Activated naive CD4-positive, alpha-beta T cell treated with Interleukin-2 at 50 U/mL for 16 hours (primary cell): ENCODE measurements around the gene SPTB.
A peak's percentile ranks its signal among the peaks of the same experiment; 100 is the strongest.

Source experiments
- DNase-seq: peaks from one replicate; pipeline ENCODE4 v3.0.0-alpha.2; 2020

Gene SPTB

GRCh38 chr14:64745511-64746091 is 134.1 kb downstream of the SPTB start:
- no peak for DNase-seq

- no peak for DNase-seq
Measured at GRCh38 chr14:64743061-64743460, 136.6 kb downstream of the SPTB start.

GRCh38 chr14:64741961-64742360 is 137.7 kb downstream of the SPTB start:
- no peak for DNase-seq

- DNase-seq: no peak
Measured at GRCh38 chr14:64741200-64741599, 138.5 kb downstream of the SPTB start.

GRCh38 chr14:64738281-64738804 is 141.4 kb downstream of the SPTB start:
- no peak for DNase-seq

GRCh38 chr14:64737391-64738280 is 142.1 kb downstream of the SPTB start:
- no peak for DNase-seq

GRCh38 chr14:64736271-64737169 is 143.2 kb downstream of the SPTB start:
- DNase-seq: no peak

GRCh38 chr14:64734990-64735389 is 144.7 kb downstream of the SPTB start:
- DNase-seq: no peak

GRCh38 chr14:64733899-64734298 is 145.8 kb downstream of the SPTB start:
- no peak for DNase-seq

- DNase-seq: no peak
Measured at GRCh38 chr14:64733321-64733720, 146.4 kb downstream of the SPTB start.

GRCh38 chr14:64732536-64733120 is 147.1 kb downstream of the SPTB start:
- no peak for DNase-seq

GRCh38 chr14:64732066-64732465 is 147.6 kb downstream of the SPTB start:
- no peak for DNase-seq

GRCh38 chr14:64731141-64731581 is 148.5 kb downstream of the SPTB start:
- no peak for DNase-seq

GRCh38 chr14:64730681-64731080 is 149.0 kb downstream of the SPTB start:
- DNase-seq: no peak

- no peak for DNase-seq
Measured at GRCh38 chr14:64730061-64730440, 149.7 kb downstream of the SPTB start.

- DNase-seq: no peak
Measured at GRCh38 chr14:64729386-64730060, 150.2 kb downstream of the SPTB start.

- DNase-seq: no peak
Measured at GRCh38 chr14:64728856-64729255, 150.9 kb downstream of the SPTB start.

GRCh38 chr14:64728106-64728505 is 151.6 kb downstream of the SPTB start:
- DNase-seq: no peak

- no peak for DNase-seq
Measured at GRCh38 chr14:64727551-64728071, 152.1 kb downstream of the SPTB start.

- peak; percentile 78 for DNase-seq
Measured at GRCh38 chr14:64726585-64726890, 153.2 kb downstream of the SPTB start.

GRCh38 chr14:64725879-64726584 is 153.7 kb downstream of the SPTB start:
- no peak for DNase-seq
